Ascending aorta (tissue), 2 donors: ENCODE results near the gene PTPN1. TPM values are rescaled to one million over a fixed set of nuclear protein-coding genes. Genes with fewer than 3 reads are reported as not detected.

Source experiments
- DNase-seq, 2 donors: peaks; one replicate each; pipeline ENCODE4 v3.0.0-alpha.2; 2019; ENCODE audit warnings: low spot score in 2 of 2
- H3K27ac ChIP-seq, 2 donors: fragments of 200-600 bp; sonication (generic); one replicate each; pipeline ENCODE4 v1.5.1; 2016 to 2017; ENCODE audit warnings: mild to moderate bottlenecking in 1 of 2
- H3K27me3 ChIP-seq: fragments of 200-600 bp; sonication (generic); one replicate; pipeline ENCODE4 v1.5.1; 2017
- H3K36me3 ChIP-seq, 2 donors: fragments of 200-600 bp; sonication (generic); one replicate each; pipeline ENCODE4 v1.5.1; 2016
- H3K4me1 ChIP-seq, 2 donors: fragments of 200-600 bp; sonication (generic); one replicate each; pipeline ENCODE4 v1.5.1; 2016 to 2017; ENCODE audit warnings: mild to moderate bottlenecking in 1 of 2
- H3K4me3 ChIP-seq, 2 donors: fragments of 200-600 bp; sonication (generic); one replicate each; pipeline ENCODE4 v1.5.1; 2016 to 2017; ENCODE audit warnings: mild to moderate bottlenecking in 1 of 2
- H3K9me3 ChIP-seq, 2 donors: fragments of 200-600 bp; sonication (generic); one replicate each; pipeline ENCODE4 v1.5.1; 2016
- CTCF ChIP-seq, 3 experiments: fragments of 200-600 bp in 2 of 3; fragments of 450-650 bp in 1 of 3; sonication (generic) in 2 of 3; IDR thresholded peaks; one replicate each; pipeline ENCODE4 v1.5.1; 2016 to 2019; ENCODE audit warnings: antibody characterized with exemption in 3 of 3, mild to moderate bottlenecking in 1 of 3, moderate library complexity in 1 of 3
- intact Hi-C: fragments of 100-400 bp; cut with DNase I; formaldehyde crosslinking; loops from one replicate; pipeline ENCODE4 v1.15.1; 2023
- total RNA-seq: library from RNA; depleted of rRNA; stranded (reverse); fragments of >200 nt; gene quantifications from one replicate; pipeline ENCODE4 v1.1.0, GENCODE V29; 2016

The PTPN1 gene
- total RNA-seq, 1 donor from 2014 or later = 30.2 TPM

- intact Hi-C loops = no loop called here
Measured at GRCh38 chr20:50593005-50593335, 82.8 kb downstream of the PTPN1 start.

GRCh38 chr20:50594231-50594590, 84.0 kb downstream of the PTPN1 start:
- Histone ChIP-seq H3K27ac (no peak overlapping the region), H3K4me1 (peaks cover 0 to 4% of the 10 kb centered on the region in 2 donors), H3K27me3 (no peaks in the 10 kb centered on the region), H3K36me3 (no peaks in the 10 kb centered on the region), H3K4me3 (no peak overlapping the region), H3K9me3 (no peaks in the 10 kb centered on the region)
- no peak for TF ChIP-seq CTCF (IDR thresholded peaks at IDR 0.05)
- no peak for DNase-seq
- intact Hi-C loops = no loop called here

More at GRCh38 chr20:50593005-50593335, 82.8 kb downstream of the PTPN1 start:
- H3K27me3 ChIP-seq = no peaks in the 10 kb centered on the region
- peaks cover 0 to 4% of the 10 kb centered on the region in 2 donors for H3K4me1 ChIP-seq
- no peak overlapping the region for H3K4me3 ChIP-seq
- H3K27ac ChIP-seq = no peak overlapping the region
- TF ChIP-seq CTCF (IDR thresholded peaks at IDR 0.05) = no peak
- no peaks in the 10 kb centered on the region for H3K9me3 ChIP-seq
- H3K36me3 ChIP-seq = no peaks in the 10 kb centered on the region
- DNase-seq = peak in 1 of 2 donors; percentile 55

GRCh38 chr20:50594591-50595432, 84.6 kb downstream of the PTPN1 start:
- peak in 1 of 2 donors; percentile 58 for DNase-seq
- intact Hi-C loops = no loop called here
- H3K36me3 ChIP-seq = no peaks in the 10 kb centered on the region
- peaks cover 0 to 4% of the 10 kb centered on the region in 2 donors for H3K4me1 ChIP-seq
- no peak overlapping the region for H3K4me3 ChIP-seq
- no peaks in the 10 kb centered on the region for H3K27me3 ChIP-seq
- no peak overlapping the region for H3K27ac ChIP-seq
- H3K9me3 ChIP-seq = no peaks in the 10 kb centered on the region
- no peak for TF ChIP-seq CTCF (IDR thresholded peaks at IDR 0.05)

- intact Hi-C loops = no loop called here
- DNase-seq = no peak
- Histone ChIP-seq H3K4me3 (no peak overlapping the region), H3K36me3 (no peaks in the 10 kb centered on the region), H3K27me3 (no peaks in the 10 kb centered on the region), H3K27ac (no peak overlapping the region), H3K4me1 (peaks cover 0 to 4% of the 10 kb centered on the region in 2 donors), H3K9me3 (no peaks in the 10 kb centered on the region)
- TF ChIP-seq CTCF (IDR thresholded peaks at IDR 0.05) = no peak
Measured at GRCh38 chr20:50595433-50595895, 85.3 kb downstream of the PTPN1 start.

- Histone ChIP-seq H3K4me1 (peaks cover 0 to 4% of the 10 kb centered on the region in 2 donors), H3K36me3 (no peaks in the 10 kb centered on the region), H3K27ac (no peak overlapping the region), H3K9me3 (no peaks in the 10 kb centered on the region), H3K27me3 (no peaks in the 10 kb centered on the region), H3K4me3 (no peak overlapping the region)
- intact Hi-C loops = no loop called here
- TF ChIP-seq CTCF (IDR thresholded peaks at IDR 0.05) = no peak
- DNase-seq = no peak
Measured at GRCh38 chr20:50595988-50596693, 86.0 kb downstream of the PTPN1 start.
